Kidney capillary endothelial cell (primary cell): ENCODE data around the gene CASQ2.
A peak's percentile ranks its signal among the peaks of the same experiment; 100 is the strongest.
"Not testable (repeated sequence)": the region's sequence is repeated elsewhere in the genome, so short reads cannot be mapped to it uniquely, and the experiment has no call there.

Experiments used
- DNase-seq: peaks from one replicate; pipeline ENCODE4 v3.0.0-alpha.2; 2018; ENCODE audit warnings: low spot score

Gene CASQ2

DNA sequence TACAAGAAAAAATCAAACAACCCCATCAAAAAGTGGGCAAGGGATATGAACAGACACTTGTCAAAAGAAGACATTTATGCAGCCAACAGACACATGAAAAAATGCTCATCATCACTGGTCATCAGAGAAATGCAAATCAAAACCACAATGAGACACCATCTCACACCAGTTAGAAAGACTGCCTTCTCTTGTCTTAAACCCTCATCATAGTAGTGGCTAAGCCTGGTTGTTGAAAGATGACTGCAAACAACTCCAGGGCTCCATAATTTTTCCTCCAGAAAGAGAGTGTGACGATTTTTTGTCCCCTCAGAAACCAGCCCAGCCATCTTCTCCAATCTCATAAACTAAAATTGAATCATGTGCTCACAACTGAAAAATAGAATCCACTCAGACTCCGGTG is 12.1 kb upstream of the CASQ2 start:
- not testable (repeated sequence) for DNase-seq

DNA sequence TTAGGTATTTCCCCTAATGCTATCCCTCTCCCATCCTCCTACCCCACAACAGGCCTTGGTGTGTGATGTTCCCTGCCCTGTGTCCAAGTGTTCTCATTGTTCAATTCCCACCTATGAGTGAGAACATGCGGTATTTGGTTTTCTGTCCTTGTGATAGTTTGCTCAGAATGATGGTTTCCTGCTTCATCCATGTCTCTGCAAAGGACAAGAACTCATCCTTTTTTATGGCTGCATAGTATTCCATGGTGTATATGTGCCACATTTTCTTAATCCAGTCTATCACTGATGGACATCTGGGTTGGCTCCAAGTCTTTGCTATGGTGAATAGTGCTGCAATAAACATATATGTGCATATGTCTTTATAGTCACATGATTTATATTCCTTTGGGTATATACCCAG is 10.6 kb upstream of the CASQ2 start:
- DNase-seq: not testable (repeated sequence)

DNA sequence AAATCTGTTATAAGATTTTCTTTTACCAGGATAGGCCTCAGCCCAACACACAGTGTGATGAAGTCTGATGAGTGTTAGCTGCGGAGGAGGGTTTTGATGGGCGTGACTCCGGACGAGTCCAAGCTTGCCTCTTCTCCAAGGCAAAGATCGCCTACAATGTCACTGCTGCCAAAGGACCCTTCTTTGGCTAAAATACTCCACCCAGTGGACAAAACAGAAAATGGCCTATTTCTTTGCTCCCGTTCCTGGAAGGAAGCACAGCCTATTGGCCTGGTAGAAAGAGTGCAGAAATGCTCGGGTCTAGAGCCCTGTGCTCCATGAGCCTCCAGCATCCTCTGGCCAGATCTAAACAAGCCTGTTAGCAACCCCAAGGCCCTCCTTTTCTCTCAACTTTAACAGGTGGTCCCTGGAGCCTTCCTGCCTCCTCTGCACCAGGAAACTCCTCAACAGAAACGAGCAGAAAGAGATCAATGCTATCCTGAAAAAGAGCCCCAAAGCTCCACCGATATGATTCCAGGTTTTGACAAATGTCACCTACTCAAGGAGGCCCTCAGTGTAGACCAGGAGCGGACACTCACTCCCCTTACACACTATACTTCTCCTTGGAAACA is 3.4 kb upstream of the CASQ2 start:
- DNase-seq: peak; percentile 66

DNA sequence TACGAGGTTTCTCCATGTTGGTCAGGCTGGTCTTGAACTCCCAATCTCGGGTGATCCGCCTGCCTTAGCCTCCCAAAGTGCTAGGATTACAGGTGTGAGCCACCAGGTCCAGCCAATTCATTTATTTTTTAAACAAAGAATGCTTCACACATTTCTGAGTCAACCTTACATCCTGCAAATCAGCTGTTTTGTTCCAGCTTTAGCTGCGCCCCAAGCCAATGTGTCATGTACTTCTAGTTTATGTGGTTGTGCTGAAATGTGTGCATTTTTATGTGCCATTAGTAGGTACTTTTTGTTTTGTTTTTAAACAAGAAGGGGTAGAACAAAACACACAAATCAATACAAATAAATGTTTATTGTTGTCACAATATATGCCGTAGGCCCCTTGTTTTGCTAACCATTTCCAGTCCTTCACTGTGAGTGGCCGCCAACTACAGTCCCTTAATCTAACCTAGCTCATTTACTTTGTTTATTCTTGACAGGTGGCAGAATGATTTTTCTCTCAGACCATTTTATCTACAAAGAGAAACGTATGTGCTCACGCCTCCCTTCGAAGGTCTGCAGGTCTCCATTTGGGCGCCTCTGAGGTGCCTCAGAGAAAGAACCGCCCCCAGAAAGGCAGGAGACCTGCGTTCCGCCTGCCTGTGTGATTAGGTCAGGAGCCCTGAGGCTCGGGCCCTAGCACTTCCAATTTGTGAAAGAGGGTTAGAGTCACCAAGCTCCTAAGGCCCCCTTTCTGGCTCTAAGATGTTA is 2.8 kb upstream of the CASQ2 start:
- DNase-seq: no peak

DNA sequence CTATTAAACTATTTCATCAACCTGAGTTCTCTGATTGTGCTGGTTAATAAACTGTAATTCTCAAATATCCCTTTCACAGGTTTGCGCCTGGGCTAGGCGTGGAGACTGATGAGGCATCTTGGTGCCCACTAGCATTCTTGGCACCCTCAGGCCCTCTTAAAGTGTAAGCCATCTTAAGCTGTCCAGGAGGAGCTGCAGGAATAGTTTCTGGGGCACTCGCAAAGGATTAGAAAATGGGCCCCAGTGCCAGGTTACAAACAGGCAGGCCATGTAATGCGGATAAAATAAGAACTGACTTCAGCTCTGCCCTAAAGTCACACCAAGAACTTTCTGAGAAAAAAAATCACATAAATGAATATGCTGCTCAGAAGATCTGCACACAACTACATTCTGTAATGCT is 1.1 kb downstream of the CASQ2 start:
- DNase-seq: no peak

DNA sequence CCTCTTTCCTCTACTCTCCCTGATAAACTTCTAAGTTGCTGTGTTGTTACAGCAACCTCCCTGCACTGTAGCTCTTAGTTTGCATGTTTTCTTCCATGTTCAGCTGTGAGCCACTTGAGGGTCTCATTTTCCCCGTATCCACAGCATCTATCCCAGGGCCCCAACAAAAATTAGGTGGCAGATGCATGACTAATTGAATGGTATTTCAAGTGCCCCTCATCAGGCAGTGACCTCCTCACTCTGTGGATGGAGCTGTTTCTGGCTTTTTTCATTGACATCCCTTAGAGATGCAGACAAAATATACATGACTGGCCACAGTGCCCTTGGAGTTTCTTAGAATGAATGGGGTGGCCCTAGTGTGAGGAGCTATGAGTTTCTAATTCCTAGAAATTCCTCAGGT is 3.4 kb downstream of the CASQ2 start:
- DNase-seq: no peak

DNA sequence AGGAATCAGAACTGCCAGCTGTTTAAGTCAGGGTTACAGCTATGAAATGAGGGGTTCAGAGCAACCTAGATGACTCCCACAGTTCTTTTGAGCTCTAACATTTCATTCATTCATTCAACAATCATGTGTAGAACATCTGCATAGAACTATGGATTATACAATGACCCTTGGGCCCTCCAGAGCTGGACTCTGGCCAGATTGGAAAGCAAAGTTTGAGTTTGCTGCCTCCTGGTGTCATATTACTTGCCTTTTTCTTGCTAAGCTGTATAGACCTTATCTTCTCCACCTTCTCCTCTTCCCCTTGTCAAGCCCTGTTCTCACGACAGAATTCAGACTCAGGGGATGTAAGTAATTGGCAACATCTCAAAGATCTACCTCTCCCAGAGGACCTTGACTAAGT is 4.0 kb downstream of the CASQ2 start:
- peak; percentile 9 for DNase-seq

DNA sequence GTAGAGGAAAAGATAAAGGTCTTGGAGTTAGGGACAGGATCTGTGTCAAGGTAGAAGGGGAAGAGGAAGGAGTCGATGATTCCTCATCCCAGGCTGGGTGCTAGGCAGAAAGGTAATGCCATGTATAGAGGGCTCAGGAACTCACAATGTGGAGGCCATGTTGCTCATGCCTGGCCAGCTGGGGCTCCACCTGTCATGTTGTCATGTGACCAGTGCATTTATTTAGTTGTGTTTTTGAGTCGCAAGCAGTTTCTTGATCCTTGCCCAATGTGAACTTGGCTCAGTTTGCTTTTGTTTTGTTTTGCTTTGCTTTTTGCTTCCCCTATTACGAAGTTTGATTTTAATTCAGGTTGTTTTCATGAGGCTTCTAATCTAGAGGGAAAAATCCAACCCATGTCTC is 5.7 kb downstream of the CASQ2 start:
- DNase-seq: no peak

DNA sequence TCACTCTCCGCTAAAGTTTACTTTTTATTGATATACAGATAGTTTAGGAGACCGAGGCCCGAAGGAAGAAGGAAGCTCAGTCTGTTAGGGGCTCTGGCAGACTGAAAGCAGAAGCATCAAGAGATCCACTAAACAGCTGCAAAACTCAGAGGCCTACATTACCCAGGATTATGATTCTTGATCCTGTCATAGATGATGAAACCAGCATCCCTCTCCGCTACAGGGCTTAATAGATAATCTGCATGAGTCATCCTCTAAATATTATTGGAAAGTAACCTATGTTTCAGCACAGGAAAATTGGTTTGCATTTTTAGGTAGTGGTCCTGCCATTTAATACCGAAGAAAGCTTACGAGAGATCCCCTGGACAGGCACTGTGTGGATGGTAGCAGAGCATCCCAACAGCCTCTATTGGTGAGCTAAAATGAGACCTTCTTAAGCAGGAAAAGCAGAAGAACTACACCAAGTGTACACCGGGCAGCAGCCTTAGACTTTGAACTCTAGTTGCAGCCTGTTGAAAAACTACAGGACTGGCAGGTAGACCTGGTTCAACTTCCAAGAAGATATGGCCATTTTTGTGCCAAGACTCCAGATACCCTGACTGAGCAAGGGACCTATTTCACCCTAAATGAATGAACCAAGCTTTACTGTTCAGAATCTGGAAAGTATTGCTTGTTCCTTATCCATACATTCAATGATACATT is 6.8 kb downstream of the CASQ2 start:
- no peak for DNase-seq

DNA sequence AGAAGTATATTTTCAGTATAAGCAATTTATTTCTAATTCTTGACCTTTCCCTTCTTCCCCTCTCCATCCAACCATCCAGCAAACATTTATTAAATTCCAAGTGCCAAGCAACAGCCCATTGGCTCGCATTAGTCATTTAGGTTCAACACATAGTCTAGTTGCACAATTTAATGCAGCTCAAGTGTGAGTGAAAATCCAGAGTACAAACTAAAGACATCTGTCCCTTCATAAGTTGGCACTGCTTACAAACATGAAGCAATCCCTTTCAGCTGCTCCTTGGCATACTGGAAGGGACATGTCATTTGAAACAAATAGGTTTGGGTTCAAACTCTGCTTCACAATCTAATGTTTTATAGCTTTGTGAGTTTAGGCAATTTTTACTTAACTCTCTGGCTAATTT is 10.7 kb downstream of the CASQ2 start:
- DNase-seq: no peak

DNA sequence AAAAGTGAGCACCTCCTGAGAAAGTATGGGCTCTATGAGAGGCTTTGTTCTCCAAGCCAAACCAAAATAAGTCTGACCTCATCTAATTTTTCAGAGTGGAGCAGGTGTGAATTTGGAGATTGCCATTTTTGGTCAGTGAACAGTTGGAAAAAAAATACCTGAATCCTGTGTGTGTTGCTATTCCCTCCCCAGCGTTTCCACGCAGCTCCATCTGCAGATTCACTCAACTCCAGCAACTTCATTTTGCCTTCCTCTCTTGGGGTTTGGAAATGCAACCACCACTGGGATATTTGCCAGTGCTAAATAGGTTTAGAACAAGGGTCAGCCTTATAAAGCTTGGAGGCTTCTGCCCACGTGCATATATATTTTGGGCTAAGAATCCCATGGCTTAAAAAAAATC is 11.2 kb downstream of the CASQ2 start:
- DNase-seq: no peak

DNA sequence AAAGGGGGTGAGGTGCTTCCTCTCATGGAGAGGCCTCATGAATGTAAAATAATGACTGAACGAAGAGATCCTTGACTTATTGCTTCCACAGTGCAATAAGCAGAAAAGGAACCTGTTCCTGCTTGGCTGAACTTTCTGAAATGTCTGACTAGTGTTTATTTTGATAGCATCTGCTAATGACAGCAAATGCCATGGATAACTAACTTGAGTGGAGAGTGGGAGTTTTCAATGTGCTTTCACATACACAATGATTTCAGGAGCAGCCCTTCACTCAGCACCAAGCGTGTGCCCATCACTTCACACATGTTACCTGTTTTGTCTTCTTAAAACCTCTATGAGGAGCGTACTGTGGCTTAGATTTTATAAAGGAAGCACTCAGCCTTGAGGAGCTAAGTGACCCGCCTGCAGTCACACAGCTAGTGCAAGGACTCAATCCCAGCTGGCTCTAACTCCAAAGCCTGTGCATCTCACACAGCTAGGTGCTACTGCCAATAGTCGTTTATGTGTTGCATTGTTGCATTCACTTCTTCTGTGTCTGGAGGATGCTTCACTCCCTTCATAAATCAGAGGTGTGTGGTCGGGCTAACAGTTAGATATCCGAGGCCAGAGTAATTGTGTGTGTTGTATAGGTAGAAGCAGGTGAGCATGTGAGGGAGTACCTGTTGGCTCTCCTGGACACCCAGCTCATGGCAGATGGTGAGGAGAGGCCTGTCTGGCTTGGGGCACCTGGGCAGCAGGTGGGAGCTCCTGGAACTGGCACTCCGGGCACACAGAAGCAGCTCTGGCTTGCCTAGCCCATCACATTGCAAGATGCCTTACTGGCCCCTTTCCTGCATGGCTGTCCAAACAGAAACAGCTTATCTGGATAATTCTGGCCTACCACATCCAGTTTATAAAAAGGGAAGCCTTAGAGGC is 12.8 kb downstream of the CASQ2 start:
- DNase-seq: no peak

DNA sequence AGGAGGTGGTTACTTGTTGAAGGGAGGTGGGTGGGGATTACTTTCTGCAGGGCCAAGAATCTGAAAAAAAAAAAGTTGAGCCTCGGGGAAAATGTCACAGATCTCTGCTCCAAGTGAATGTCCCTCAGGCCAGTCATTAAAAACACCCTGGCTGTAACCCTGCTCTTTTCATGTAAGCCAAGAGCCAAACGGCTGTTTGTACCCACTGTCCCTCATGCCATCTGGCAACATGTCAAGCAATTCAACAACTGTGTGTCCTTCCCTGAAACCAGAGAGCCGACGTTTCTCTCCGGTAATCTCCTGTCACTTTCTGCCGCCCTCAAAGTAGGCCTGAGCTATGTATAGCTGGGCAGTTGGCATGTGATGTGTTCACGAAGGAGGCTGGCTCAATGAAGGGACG is 14.7 kb downstream of the CASQ2 start:
- no peak for DNase-seq

DNA sequence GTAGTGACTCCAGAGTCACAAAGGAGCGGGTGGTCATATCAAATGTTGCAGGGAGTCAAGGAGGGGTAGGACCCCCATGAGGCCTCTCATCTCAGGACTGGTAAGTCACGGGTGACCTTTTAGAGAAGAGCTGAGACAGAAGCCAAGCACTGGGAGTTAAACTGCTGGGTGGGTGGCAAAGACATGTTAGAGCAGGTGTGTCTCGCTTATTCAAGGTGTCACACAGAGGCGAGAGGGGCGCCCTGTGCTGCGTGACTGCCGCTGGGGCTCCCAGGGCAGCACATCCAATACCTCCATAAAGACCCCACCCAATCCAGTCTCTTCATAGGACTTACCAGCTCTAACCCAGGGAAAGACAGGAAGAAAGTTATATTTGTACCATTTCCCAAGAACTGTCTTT is 15.2 kb downstream of the CASQ2 start:
- no peak for DNase-seq

DNA sequence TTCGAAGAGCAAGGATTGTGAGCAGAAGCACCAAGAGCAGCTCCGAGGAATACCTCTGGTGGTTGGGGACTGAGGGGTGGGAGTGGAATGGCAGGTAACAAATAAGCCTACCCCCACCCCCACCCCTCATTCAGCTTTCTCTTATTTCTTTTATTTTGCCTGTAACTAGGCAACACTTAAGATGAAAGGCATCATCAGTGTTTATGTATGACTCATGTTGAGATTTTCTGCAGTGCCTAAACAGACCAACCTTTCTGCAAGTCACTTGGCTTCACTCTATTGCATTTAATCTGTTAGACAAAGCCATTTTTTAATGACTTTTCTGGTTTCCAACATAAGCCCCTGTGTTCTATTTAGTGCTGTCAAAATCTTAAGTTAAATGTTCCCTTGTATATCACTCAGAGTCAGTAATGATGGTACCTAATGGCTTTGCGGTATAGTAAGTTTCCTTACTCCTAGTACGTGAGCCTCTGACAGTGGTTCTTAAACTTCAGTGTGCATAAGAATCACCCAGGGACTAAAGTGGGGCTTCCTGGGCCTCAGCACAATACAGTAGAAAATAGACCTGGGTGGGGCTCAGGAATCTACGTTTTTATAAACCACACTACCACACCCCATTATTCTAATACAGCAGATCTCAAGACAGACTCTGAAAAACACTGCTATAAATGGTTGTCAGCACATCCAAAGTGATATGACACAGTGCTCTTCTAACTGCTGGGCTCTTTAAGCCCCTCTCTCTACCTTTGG is 19.9 kb downstream of the CASQ2 start:
- DNase-seq: no peak

DNA sequence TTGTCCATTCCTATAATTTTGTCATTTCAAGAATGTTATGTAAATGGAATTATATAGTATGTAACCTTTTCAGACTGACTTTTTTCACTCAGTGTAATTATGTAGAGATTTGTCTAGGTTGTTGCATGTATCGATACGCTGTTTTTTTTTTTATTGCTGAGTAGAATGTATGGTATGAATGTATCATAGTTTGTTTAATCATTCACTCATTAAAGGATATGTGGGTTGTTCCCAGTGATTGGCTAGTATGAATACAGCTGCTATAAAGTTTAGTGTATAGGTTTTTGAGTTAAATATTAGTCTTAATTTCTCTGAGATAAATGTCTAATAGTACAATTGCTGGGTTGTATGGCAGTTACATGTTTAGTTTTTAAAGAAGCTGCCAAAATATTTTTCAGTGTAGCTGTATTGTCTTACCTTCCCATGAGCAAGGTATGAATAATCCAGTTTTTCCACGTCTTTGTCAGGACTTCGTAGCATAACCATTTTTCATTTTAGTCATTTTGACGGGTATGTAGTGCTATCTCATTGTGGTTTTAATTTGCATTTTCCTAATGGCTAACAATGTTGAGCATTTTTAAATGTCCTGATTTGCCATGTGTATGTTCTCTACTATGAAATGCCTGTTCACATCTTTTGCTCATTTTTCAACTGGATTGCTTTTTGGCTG is 22.4 kb downstream of the CASQ2 start:
- DNase-seq: no peak

DNA sequence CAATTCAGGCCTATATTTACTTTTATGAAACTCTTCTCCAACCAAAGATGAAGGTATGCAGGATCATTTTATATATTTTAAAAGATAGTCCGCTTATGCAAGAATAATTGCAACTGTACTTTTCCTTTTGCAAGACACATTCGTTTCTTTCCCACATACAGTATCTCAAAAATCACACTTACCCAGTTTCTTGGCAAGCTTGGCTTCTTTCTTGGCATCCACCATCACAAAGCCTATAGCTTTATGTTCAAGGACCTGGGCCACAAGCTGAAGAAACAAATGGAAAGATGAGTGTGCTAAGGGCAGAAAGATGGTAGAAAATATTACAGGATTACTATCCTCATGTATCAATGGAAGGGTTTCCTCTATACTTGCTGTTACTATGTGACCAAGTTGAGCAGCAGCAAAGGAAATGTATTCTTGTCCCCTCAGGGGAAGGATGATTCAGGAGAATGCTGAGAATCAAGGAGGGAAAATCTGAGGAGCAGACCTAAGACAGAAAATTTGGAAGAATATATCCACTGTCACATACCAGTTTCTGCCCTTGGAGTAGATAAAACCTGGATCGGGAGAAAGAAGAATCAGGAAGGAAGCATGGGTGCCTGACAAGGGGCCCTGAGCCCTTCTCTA is 23.8 kb downstream of the CASQ2 start:
- DNase-seq: no peak

DNA sequence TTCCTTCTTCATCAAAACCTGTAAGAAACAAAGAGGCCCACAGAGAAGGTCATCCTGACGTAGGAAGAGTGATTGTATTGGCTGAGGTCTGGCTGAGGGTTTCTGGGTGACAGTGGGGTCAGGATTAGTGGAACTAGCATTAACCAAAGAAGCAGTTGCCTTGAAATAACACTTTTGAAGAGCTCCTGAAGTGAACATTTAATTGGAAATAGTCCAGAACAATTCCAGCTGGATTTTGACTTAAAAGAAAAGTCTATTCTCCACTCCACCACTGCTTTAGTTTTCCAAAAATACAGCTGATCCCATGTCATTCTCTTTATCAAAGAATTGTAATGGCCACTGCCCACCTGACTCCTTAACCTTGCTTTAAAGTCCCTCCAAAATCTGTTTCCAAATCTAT is 27.7 kb downstream of the CASQ2 start:
- no peak for DNase-seq

DNA sequence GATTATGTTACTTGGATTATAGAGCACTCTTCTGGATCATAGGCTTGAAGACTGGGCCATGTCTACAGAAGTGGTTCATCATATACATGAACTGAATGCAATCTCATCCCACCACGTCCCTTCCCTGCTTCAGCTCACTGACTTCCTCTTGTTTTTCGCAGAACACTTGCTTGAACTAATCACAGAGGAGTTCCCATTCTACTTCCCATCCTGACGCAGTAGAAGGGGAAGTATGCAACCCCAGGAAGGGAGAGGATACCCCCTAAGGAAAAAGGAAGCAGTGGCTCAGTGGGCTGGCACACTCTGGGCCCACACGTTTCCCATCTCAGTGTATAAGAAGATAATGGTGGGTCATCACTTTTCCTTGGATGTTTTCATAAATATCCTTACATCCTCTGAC is 36.2 kb downstream of the CASQ2 start:
- DNase-seq: no peak

DNA sequence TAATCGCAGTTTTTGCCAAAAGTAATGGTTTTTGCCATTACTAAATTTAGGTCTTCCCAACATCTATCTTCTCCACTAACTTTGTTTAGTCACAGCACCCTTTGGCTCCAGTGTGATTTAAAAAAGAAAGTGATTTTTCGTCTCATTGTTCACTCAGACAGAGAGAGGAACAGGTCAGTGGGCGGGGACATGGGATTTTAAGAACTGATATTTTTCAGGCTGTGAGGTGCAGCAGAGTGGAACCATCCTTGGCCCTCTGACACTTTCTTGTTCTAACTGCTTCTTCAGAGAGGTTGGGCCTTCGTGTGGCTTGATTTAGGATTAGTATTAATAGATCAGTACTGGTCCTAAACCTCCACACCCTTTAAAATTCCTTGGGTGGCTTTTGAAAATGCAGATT is 38.8 kb downstream of the CASQ2 start:
- no peak for DNase-seq

DNA sequence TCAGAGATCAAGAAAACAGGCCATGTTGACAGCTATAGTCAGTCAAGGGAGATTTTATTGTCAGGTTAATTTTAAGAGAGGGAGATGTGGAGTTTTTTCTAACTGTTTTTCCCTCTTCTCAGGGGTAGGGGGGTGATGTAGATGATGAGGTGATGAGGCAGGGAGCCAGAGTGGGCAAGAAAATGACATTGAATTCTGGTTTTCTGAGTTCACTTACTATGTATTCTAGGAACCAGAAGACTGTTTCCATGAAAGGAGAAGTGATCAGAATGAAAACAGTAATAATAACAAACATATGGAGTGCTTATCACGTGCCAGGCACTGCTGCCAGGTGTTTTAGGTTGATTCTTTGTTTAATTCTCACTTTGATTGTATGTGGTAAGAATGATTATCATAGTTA is 40.2 kb downstream of the CASQ2 start:
- DNase-seq: no peak
